ENCODE measurements around the gene CD48. TPM values are rescaled to one million over a fixed set of nuclear protein-coding genes. Genes with fewer than 3 reads are reported as not detected.

The CD48 gene
- total and polyA plus RNA-seq, 2 of the 4 experiments (the other 2 are of a cell fraction), result not detected

DNA sequence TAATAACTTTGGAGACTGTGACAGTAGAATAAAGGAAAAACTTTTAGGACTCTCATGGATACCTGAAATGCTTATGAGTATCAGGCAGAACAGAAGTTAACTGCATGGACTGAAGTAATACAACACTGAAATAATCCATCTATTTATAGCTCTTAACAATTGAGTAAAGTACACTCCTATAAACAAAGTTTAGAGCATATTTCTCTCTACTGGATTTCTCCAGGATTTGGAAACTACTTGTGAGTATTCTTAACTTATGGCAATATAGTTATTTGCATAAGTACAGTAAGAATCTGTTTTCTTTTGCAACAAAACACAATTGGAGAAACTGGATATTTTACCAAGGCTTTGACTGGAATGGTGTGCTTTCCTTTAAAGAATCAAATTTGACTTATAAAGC lies 9.9 kb upstream of the CD48 start:
- no peak overlapping the region for H4K91ac ChIP-seq (ENCODE audit: insufficient read depth, low read depth, low read length)
- no peaks in the 10 kb centered on the region for H4K20me1 ChIP-seq (ENCODE audit: insufficient read depth, low read length)
- H3K9me3 ChIP-seq (ENCODE audit: control insufficient read depth, insufficient read depth, low read length), result no peaks in the 10 kb centered on the region
- intact Hi-C loops (cut with micrococcal nuclease), result no loop called here
- no peaks in the 10 kb centered on the region for H3K27me3 ChIP-seq (ENCODE audit: control insufficient read depth, insufficient read depth, low read length)
- H2BK5ac ChIP-seq (ENCODE audit: low read depth, low read length, poor library complexity, severe bottlenecking), result no peak overlapping the region
- no peaks in the 10 kb centered on the region for H3K79me1 ChIP-seq (ENCODE audit: low read depth in 1 of 2, low read length in 2 of 2)
- no peak overlapping the region for H3K4ac ChIP-seq (ENCODE audit: low read depth, low read length)
- H2BK15ac ChIP-seq (ENCODE audit: low read depth, low read length), result no peak overlapping the region
- no TSS peak for BruUV-seq (replicated peaks)
- H2BK20ac ChIP-seq (ENCODE audit: low read depth, low read length), result no peak overlapping the region
- no peak for TF ChIP-seq RFX5 (IDR thresholded peaks at IDR 0.05; ENCODE audit: low read depth, low read length)
- TF ChIP-seq SMC3 (IDR thresholded peaks at IDR 0.05; ENCODE audit: low read depth, low read length), result no peak
- TF ChIP-seq, protein P1, sequence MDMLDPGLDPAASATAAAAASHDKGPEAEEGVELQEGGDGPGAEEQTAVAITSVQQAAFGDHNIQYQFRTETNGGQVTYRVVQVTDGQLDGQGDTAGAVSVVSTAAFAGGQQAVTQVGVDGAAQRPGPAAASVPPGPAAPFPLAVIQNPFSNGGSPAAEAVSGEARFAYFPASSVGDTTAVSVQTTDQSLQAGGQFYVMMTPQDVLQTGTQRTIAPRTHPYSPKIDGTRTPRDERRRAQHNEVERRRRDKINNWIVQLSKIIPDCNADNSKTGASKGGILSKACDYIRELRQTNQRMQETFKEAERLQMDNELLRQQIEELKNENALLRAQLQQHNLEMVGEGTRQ (IDR thresholded peaks at IDR 0.05; ENCODE audit: low read depth, low read length), result no peak
- no peak for TF ChIP-seq RCOR1 (IDR thresholded peaks at IDR 0.05; ENCODE audit: insufficient replicate concordance, low read length)
- TF ChIP-seq CEBPB (IDR thresholded peaks at IDR 0.05; ENCODE audit: low read depth, low read length), result no peak
- TF ChIP-seq MAFK (IDR thresholded peaks at IDR 0.05; ENCODE audit: low read depth, low read length), result no peak
- no peak for TF ChIP-seq RAD21 (IDR thresholded peaks at IDR 0.05; ENCODE audit: low read length)
- no peak for TF ChIP-seq NFE2L2 (IDR thresholded peaks at IDR 0.05; ENCODE audit: low read depth, low read length)
- no peak for TF ChIP-seq FOS (IDR thresholded peaks at IDR 0.05; ENCODE audit: low read depth, low read length)
- no peak for TF ChIP-seq BHLHE40 (IDR thresholded peaks at IDR 0.05; ENCODE audit: low read depth, low read length)
- TF ChIP-seq, protein P2, sequence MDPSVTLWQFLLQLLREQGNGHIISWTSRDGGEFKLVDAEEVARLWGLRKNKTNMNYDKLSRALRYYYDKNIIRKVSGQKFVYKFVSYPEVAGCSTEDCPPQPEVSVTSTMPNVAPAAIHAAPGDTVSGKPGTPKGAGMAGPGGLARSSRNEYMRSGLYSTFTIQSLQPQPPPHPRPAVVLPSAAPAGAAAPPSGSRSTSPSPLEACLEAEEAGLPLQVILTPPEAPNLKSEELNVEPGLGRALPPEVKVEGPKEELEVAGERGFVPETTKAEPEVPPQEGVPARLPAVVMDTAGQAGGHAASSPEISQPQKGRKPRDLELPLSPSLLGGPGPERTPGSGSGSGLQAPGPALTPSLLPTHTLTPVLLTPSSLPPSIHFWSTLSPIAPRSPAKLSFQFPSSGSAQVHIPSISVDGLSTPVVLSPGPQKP (IDR thresholded peaks at IDR 0.05; ENCODE audit: borderline replicate concordance, low read depth, low read length), result no peak
- no peak for TF ChIP-seq MXI1 (IDR thresholded peaks at IDR 0.05; ENCODE audit: borderline replicate concordance, low read depth, low read length)
- no peak for TF ChIP-seq CHD1 (IDR thresholded peaks at IDR 0.05; ENCODE audit: low read depth, low read length)
- no peak for TF ChIP-seq POLR2A (IDR thresholded peaks at IDR 0.05; ENCODE audit: low read depth, low read length)
- TF ChIP-seq, protein P3, sequence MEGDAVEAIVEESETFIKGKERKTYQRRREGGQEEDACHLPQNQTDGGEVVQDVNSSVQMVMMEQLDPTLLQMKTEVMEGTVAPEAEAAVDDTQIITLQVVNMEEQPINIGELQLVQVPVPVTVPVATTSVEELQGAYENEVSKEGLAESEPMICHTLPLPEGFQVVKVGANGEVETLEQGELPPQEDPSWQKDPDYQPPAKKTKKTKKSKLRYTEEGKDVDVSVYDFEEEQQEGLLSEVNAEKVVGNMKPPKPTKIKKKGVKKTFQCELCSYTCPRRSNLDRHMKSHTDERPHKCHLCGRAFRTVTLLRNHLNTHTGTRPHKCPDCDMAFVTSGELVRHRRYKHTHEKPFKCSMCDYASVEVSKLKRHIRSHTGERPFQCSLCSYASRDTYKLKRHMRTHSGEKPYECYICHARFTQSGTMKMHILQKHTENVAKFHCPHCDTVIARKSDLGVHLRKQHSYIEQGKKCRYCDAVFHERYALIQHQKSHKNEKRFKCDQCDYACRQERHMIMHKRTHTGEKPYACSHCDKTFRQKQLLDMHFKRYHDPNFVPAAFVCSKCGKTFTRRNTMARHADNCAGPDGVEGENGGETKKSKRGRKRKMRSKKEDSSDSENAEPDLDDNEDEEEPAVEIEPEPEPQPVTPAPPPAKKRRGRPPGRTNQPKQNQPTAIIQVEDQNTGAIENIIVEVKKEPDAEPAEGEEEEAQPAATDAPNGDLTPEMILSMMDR (conservative IDR thresholded peaks at IDR 0.05; ENCODE audit: low read depth, low read length), result no peak
- DNase-seq (no peak), ATAC-seq (ENCODE audit: low read depth) (no peak)
- no peak overlapping the region for H3K4me2 ChIP-seq (ENCODE audit: low read depth, low read length)
- ChIA-PET CTCF (no interaction called here), POLR2A (ENCODE audit: unreplicated experiment) (no interaction called here)
- H3K36me3 ChIP-seq (ENCODE audit: control insufficient read depth, insufficient read depth, low read length), result no peaks in the 10 kb centered on the region
- no peak overlapping the region for H3K4me3 ChIP-seq (ENCODE audit: insufficient read depth, low read depth, low read length)
- H2AK9ac ChIP-seq (replicated peaks; ENCODE audit: low read depth, low read length, poor library complexity), result no peak overlapping the region
- H3K27ac ChIP-seq (ENCODE audit: insufficient read depth, low read length), result no peak overlapping the region
- no peak overlapping the region for H2AK5ac ChIP-seq (ENCODE audit: low read depth, low read length)
- dilution Hi-C loops (cut with HindIII; ENCODE audit: low sequenced_read_pairs, unreplicated experiment), result no loop called here
- H3K18ac ChIP-seq (ENCODE audit: low read depth, low read length), result no peak overlapping the region
- in situ Hi-C loops (cut with MboI; ENCODE audit: low sequenced_read_pairs), result no loop called here
- H3K9me1 ChIP-seq (ENCODE audit: insufficient read depth, low read length), result no peaks in the 10 kb centered on the region
- H4K5ac ChIP-seq (ENCODE audit: low read depth, low read length), result no peak overlapping the region
- no peak overlapping the region for H4K8ac ChIP-seq (ENCODE audit: low read depth in 2 of 2, low read length in 2 of 2)
- no peaks in the 10 kb centered on the region for H3K4me1 ChIP-seq (ENCODE audit: control insufficient read depth, insufficient read depth, low read length)
- H2AFZ ChIP-seq (replicated peaks; ENCODE audit: low read length, poor library complexity), result no peak overlapping the region
- H2BK120ac ChIP-seq (ENCODE audit: low read depth, low read length), result no peak overlapping the region
- H3K23ac ChIP-seq (ENCODE audit: low read depth, low read length), result no peak overlapping the region
- no peak overlapping the region for H3K14ac ChIP-seq (replicated peaks; ENCODE audit: low read depth, low read length)
- no peak overlapping the region for H3K9ac ChIP-seq (ENCODE audit: low read depth, low read length)
- no peak overlapping the region for H3K56ac ChIP-seq (ENCODE audit: extremely low read depth, insufficient read depth, low read length)
